ENCODE data around the gene MTX1.
A peak's percentile ranks its signal among the peaks of the same experiment; 100 is the strongest.
"Not testable (repeated sequence)": the region's sequence is repeated elsewhere in the genome, so short reads cannot be mapped to it uniquely, and the experiment has no call there.

The MTX1 gene

GRCh38 chr1:155208541-155209311 is at the start of gene MTX1:
MTX1 (plus strand) TSS chr1:155208695; CDS start chr1:155208805, 110 bp downstream.
- DNase-seq (ENCODE audit: low read depth), result no peak

DNA sequence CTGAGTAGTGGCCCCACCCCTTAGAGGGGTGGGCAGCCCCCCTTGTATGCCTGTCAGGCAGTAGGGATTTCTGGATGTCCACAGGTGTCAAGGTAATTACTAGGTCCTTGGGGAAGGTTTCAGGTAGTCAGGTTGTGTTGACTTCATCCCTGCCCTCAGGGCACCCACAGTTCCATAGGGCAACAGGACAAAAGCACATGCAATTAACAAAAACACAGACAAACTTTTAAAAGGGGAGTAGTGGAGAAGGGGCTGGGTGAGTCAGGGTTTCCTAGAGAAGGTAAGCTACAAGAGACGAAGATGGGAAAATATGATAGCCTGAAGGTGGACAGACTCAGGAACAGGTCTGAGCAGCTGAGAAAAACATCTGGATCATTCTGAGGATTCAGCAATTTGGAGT is 49.5 kb upstream of the MTX1 start:
- no peak for DNase-seq (ENCODE audit: low read depth)

- no peak for DNase-seq (ENCODE audit: low read depth)
Observed at GRCh38 chr1:155160128-155160527, 48.4 kb upstream of the MTX1 start.

DNA sequence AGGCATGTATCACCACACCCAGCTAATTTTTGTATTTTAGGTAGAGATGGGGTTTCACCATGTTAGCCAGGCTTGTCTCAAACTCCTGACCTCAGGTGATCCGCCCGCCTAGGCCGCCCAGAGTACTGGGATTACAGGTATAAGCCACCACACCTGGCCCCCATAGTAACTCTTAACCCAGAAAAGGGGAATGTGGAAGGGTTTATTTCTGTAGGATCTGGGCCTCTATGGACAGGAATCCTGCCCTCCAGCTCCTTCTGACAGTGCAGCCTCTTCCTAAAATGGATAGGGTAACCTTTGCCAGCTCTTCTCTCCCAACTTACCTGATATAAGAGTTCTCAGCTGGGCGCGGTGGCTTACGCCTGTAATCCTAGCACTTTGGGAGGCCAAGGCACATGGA is 45.9 kb upstream of the MTX1 start:
- not testable (repeated sequence) for DNase-seq (ENCODE audit: low read depth)

GRCh38 chr1:155163785-155164184 is 44.7 kb upstream of the MTX1 start:
- DNase-seq (ENCODE audit: low read depth), result not testable (repeated sequence)

DNA sequence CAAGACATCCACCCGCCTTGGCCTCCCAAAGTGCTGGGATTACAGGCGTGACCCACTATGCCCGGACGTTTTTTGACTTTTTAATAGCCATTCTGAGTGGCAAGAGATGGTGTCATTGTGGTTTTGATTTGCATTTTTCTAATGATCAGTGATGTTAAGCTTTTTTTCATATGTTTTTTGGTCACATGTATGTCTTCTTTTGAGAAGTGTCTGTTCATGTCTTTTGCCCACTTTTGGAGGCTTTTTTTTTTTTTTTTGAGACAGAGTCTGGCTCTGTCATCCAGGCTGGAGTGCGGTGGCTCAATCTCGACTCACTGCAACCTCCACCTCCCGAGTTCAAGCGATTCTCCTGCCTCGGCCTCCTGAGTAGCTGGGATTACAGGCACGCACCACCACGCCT is 43.9 kb upstream of the MTX1 start:
- not testable (repeated sequence) for DNase-seq (ENCODE audit: low read depth)

GRCh38 chr1:155166051-155166470 is 42.4 kb upstream of the MTX1 start:
- no peak for DNase-seq (ENCODE audit: low read depth)

- DNase-seq (ENCODE audit: low read depth), result no peak
Observed at GRCh38 chr1:155166471-155167165, 41.9 kb upstream of the MTX1 start.

DNA sequence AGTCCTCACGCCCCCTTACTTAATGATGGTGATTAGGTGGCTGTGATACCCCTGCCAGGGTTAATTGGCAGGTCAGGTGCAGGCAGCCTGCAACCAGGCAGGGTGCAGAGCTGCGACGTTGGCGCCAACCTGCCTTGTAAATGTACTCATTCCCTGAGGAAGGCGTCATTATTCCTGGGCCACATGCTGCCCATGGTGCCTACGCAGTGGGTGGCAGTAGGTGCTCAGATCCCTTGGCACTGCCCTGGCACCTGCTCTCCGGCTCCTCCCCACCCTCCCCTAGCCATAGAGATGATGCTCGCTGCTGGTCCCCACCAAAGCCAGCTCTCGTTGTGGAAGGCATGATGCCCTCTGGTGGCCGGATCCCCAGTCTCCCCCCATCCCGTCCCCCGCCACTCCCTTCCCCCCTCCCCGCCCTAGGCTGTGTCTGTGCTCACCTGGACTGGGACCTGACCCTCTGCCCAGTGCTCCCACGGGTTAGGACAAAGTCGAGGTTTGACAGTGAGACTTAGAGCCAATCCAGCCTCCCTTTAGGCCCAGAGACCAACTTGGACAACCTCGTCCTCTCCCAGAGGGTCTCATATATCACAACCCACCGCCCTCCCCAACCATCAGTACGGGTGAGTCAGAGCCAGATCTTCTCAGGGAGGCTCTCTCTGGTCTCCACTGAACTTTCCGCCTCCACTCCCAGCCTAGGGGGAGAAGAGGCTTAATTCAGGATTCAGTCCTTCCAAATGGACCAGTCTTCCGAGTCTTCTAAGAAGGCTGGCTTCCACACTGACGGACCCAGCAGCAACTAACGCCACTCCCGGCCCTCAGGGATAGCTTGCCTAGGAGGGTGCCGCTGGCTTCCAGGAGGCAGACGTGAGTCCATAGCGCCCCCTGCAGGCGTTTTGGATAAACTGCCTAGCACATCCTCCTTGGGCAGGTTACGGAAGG is 41.1 kb upstream of the MTX1 start:
- DNase-seq (ENCODE audit: low read depth), result peak; percentile 41

- not testable (repeated sequence) for DNase-seq (ENCODE audit: low read depth)
Observed at GRCh38 chr1:155168105-155168445, 40.4 kb upstream of the MTX1 start.

GRCh38 chr1:155168456-155169210 is 39.9 kb upstream of the MTX1 start:
- no peak for DNase-seq (ENCODE audit: low read depth)

DNA sequence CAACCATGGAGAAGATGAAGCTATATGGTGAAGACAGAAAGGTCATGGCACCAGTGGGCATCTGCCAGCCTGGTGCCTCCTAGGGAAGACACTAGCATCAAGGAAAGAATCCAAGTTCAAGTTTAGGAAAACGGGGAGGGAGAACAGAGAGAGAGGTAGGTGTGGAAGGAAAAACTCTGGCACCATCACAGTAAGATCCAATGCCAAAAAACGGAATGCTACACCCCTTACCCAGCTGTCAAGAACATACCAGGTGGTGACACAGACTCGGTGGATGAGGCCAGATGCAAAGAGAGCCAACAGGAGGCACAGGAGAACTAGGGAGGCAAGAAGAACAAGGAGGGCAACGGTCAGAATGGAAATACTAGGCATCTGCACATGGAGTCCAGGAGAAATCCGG is 39.0 kb upstream of the MTX1 start:
- DNase-seq (ENCODE audit: low read depth), result no peak

DNA sequence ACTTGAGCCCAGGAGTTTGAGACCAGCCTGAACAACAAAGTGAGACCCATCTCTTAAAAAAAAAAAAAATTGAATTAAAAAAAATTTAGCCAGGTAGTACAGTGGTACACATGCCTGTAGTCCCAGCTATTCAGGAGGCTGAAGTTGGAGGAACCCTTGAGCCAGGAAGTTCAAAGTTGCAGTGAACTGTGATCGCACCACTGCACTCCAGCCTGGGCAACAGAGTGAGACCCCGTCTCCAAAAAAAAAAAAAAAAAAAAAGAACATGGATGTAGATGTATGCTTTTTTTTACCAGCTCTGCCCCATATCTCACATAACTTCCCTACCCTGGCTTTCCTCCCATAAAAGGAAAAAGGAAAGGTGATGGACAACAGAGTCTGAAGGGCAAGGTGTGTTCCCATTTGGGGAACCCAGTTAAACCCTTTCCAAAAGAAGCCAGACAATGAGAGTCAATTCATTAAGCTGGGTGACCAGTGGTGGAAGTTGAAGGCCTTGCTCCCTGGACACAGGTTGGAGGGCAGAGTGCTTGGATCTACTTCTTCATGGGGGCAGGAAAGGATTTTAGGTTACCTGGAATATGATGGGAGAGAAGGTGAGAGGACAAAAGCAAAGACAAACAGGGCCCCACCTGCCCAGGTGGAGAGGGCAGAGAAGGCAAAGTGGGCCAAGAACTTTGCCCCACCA is 38.3 kb upstream of the MTX1 start:
- no peak for DNase-seq (ENCODE audit: low read depth)

- no peak for DNase-seq (ENCODE audit: low read depth)
Observed at GRCh38 chr1:155170806-155171205, 37.7 kb upstream of the MTX1 start.

DNA sequence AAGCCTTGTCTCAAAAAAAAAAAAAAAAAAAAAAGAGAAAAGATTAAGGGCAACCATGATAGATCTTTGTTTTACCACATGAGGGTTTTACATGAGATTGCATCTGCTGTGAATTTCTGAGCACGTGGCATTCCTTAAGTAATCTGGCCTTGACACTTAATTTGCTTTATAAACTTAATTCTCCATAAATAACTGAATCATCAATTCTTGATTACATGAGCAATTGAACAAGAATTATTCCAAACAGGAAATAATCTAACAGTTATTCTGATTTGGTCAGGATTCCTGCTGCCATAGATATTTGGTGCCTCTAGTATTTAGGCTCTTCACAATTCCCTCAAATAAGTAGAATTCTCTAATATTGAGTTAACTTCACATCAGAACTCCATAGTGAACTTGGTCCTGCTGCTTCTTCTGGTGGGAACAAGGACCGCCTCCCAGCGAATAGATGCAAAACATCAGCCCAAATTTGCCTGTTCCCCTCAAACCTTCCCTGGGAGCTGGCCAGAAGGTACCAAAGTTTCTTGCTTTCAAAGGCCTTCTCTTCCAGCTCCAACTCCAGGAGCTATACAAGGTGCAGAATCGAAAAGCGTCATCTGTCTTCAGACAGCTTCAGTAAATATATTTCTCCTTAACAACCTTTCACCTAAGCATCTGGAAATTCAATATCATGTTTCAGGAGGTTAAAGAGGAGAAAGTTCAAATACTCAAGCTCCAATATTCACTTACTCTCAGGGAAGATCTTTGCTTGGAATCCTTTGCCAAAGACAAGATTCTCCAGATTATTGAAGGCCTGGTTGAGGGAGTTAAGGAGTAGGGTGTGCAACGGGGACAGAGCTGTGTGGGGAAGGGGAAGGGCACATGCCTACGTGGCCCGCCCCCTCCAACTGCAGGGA is 36.4 kb upstream of the MTX1 start:
- DNase-seq (ENCODE audit: low read depth), result no peak

DNA sequence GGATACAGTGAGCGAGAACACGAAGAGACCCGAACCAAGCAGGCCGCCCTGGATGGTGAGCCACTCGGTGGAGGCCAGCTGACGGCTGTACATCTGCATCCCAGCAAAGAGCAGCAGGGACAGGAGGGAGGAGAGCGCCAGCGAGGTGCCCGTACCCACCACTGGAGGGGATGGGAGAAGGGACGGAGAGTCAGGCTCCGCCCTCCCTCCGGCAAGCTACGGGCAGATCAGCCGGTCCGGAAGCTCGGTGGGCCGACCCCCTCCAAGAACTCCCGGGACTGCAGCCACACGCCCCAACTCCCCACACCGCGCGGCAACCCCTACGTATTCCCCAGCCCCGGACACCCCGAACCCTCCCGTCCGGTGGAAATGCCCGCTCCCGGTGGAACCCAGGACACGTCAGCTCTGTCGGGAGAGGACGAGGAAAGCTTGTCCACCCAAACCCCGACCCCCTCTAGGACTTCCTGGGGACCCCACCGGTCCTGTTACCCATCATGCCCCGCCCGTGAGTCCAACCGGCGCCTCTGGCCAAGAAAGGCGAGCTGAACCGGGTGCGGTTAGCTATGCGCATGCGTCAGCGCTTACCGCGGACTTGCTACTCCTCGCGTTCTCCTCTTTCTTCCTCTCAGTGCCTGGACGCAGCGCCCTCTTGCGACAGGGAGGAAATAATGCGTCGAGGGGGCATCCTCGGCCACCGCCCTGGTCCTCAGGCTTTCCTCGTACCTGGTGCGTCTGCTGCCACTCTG is 35.6 kb upstream of the MTX1 start, which contains the start of gene KRTCAP2:
KRTCAP2 (minus strand) TSS at position 573 of the 746 bp plus-strand sequence; CDS start at position 493, 80 bp downstream.
- peak; percentile 90 for DNase-seq (ENCODE audit: low read depth)

- no peak for DNase-seq (ENCODE audit: low read depth)
Observed at GRCh38 chr1:155173478-155174323, 34.8 kb upstream of the MTX1 start, which contains the start of gene TRIM46. TRIM46 (plus strand) TSS chr1:155173849; CDS start chr1:155173967, 118 bp downstream.
